Measurements from ENCODE around the gene NUDT1.

The NUDT1 gene

GRCh38 chr7:2248984-2249694 is 7.1 kb downstream of the NUDT1 start:
- DNase-seq (ENCODE audit: low read depth in 2 of 2) = no peak

GRCh38 chr7:2249744-2250323 is 7.8 kb downstream of the NUDT1 start:
- DNase-seq (ENCODE audit: low read depth in 2 of 2) = no peak

- DNase-seq (ENCODE audit: low read depth in 2 of 2) = no peak
Measured at GRCh38 chr7:2251381-2251780, 9.4 kb downstream of the NUDT1 start.

GRCh38 chr7:2251841-2252771 is 10.1 kb downstream of the NUDT1 start:
- no peak for DNase-seq (ENCODE audit: low read depth in 2 of 2)

- no peak for DNase-seq (ENCODE audit: low read depth in 2 of 2)
Measured at GRCh38 chr7:2253021-2253420, 11.0 kb downstream of the NUDT1 start.

GRCh38 chr7:2253525-2254244 is 11.7 kb downstream of the NUDT1 start:
- no peak for DNase-seq (ENCODE audit: low read depth in 2 of 2)

- no peak for DNase-seq (ENCODE audit: low read depth in 2 of 2)
Measured at GRCh38 chr7:2254429-2255144, 12.6 kb downstream of the NUDT1 start.

- no peak for DNase-seq (ENCODE audit: low read depth in 2 of 2)
Measured at GRCh38 chr7:2255145-2256139, 13.4 kb downstream of the NUDT1 start.

GRCh38 chr7:2256306-2257045 is 14.4 kb downstream of the NUDT1 start:
- DNase-seq (ENCODE audit: low read depth in 2 of 2) = no peak

GRCh38 chr7:2257046-2257551 is 15.1 kb downstream of the NUDT1 start:
- no peak for DNase-seq (ENCODE audit: low read depth in 2 of 2)

- DNase-seq (ENCODE audit: low read depth in 2 of 2) = no peak
Measured at GRCh38 chr7:2257651-2258050, 15.6 kb downstream of the NUDT1 start.

GRCh38 chr7:2258661-2259365 is 16.8 kb downstream of the NUDT1 start:
- no peak for DNase-seq (ENCODE audit: low read depth in 2 of 2)

- no peak for DNase-seq (ENCODE audit: low read depth in 2 of 2)
Measured at GRCh38 chr7:2259480-2259879, 17.5 kb downstream of the NUDT1 start.

GRCh38 chr7:2260820-2261219 is 18.8 kb downstream of the NUDT1 start:
- DNase-seq (ENCODE audit: low read depth in 2 of 2) = no peak

GRCh38 chr7:2261611-2262010 is 19.6 kb downstream of the NUDT1 start:
- DNase-seq (ENCODE audit: low read depth in 2 of 2) = no peak

GRCh38 chr7:2263176-2263575 is 21.1 kb downstream of the NUDT1 start:
- DNase-seq (ENCODE audit: low read depth in 2 of 2) = no peak

- DNase-seq (ENCODE audit: low read depth in 2 of 2) = no peak
Measured at GRCh38 chr7:2264158-2264557, 22.1 kb downstream of the NUDT1 start.

- DNase-seq (ENCODE audit: low read depth in 2 of 2) = no peak
Measured at GRCh38 chr7:2266911-2267310, 24.9 kb downstream of the NUDT1 start.

Data from stimulated activated CD8-positive, alpha-beta memory T cell treated with anti-CD3 and anti-CD28 coated beads, Interleukin-2, amount 100 ng/mL, for 48 hours (primary cell).